Uterus (tissue), 4 donors: ENCODE measurements around the gene ZNF423. TPM values are rescaled to one million over a fixed set of nuclear protein-coding genes. Genes with fewer than 3 reads are reported as not detected.

Experiments
- DNase-seq, 2 donors: peaks; one replicate each; pipeline ENCODE4 v3.0.0-alpha.2; 2019 to 2020
- H3K27ac ChIP-seq, 2 donors: fragments of 200-600 bp; sonication (generic); 1 replicate in 1 of 2; 2 replicates in 1 of 2; pipeline ENCODE4 v1.5.1; 2016 to 2018
- H3K27me3 ChIP-seq, 2 donors: fragments of 200-600 bp; sonication (generic); one replicate each; pipeline ENCODE4 v1.5.1; 2018 to 2019; ENCODE audit warnings: control low read depth in 1 of 2
- H3K36me3 ChIP-seq, 2 donors: fragments of 200-600 bp; sonication (generic); one replicate each; pipeline ENCODE4 v1.5.1; 2019; ENCODE audit warnings: control low read depth in 1 of 2
- H3K4me1 ChIP-seq, 2 donors: fragments of 200-600 bp; sonication (generic); one replicate each; pipeline ENCODE4 v1.5.1; 2018 to 2019; ENCODE audit warnings: control low read depth in 1 of 2
- H3K4me3 ChIP-seq, 2 donors: fragments of 200-600 bp; sonication (generic); 1 replicate in 1 of 2; 2 replicates in 1 of 2; pipeline ENCODE4 v1.5.1; 2018 to 2019; ENCODE audit warnings: mild to moderate bottlenecking in 1 of 2
- H3K9me3 ChIP-seq, 2 donors: fragments of 200-600 bp; sonication (generic); one replicate each; pipeline ENCODE4 v1.5.1; 2019; ENCODE audit warnings: control low read depth in 1 of 2
- POLR2A ChIP-seq, 2 donors: fragments of 450-650 bp; IDR thresholded peaks; one replicate each; pipeline ENCODE4 v1.6.1; 2016; ENCODE audit warnings: antibody characterized with exemption in 2 of 2, mild to moderate bottlenecking in 1 of 2, moderate library complexity in 1 of 2
- intact Hi-C: fragments of 100-400 bp; cut with DNase I; formaldehyde crosslinking; loops from one replicate; pipeline ENCODE4 v1.15.1; 2023; ENCODE audit warnings: low total_unique reads
- total RNA-seq, 4 donors: library from RNA; depleted of rRNA in 3 of 4; stranded (reverse); fragments of >200 nt in 3 of 4; gene quantifications; one replicate each; pipeline versions ENCODE4 v1.1.0 to v1.2.4, GENCODE V29; 2014 to 2023
- TF ChIP-seq, protein P1 (sequence below), 4 experiments: fragments of 200-600 bp in 2 of 4; fragments of 450-650 bp in 2 of 4; sonication (generic) in 2 of 4; IDR thresholded peaks; one replicate each; pipeline ENCODE4 v1.5.1; 2016 to 2019; ENCODE audit warnings: antibody characterized with exemption in 4 of 4, mild to moderate bottlenecking in 2 of 4, moderate library complexity in 1 of 4
- donor health status: DM: yes; HTN: yes; CAD: no.

ZNF423 gene
- total RNA-seq, 4 donors from 2014 or later = 7.1 to 33.5 (median 14.7) TPM

GRCh38 chr16:49867234-49867633, 11.3 kb upstream of the ZNF423 start:
- no peak overlapping the region for H3K4me3 ChIP-seq
- no peaks in the 10 kb centered on the region for H3K9me3 ChIP-seq
- TF ChIP-seq, protein P1, sequence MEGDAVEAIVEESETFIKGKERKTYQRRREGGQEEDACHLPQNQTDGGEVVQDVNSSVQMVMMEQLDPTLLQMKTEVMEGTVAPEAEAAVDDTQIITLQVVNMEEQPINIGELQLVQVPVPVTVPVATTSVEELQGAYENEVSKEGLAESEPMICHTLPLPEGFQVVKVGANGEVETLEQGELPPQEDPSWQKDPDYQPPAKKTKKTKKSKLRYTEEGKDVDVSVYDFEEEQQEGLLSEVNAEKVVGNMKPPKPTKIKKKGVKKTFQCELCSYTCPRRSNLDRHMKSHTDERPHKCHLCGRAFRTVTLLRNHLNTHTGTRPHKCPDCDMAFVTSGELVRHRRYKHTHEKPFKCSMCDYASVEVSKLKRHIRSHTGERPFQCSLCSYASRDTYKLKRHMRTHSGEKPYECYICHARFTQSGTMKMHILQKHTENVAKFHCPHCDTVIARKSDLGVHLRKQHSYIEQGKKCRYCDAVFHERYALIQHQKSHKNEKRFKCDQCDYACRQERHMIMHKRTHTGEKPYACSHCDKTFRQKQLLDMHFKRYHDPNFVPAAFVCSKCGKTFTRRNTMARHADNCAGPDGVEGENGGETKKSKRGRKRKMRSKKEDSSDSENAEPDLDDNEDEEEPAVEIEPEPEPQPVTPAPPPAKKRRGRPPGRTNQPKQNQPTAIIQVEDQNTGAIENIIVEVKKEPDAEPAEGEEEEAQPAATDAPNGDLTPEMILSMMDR (IDR thresholded peaks at IDR 0.05) = no peak
- no peak for TF ChIP-seq POLR2A (IDR thresholded peaks at IDR 0.05)
- no peaks in the 10 kb centered on the region for H3K36me3 ChIP-seq
- intact Hi-C loops = no loop called here
- no peak overlapping the region for H3K27ac ChIP-seq
- H3K4me1 ChIP-seq = no peaks in the 10 kb centered on the region
- H3K27me3 ChIP-seq = no peaks in the 10 kb centered on the region
- no peak for DNase-seq

DNA sequence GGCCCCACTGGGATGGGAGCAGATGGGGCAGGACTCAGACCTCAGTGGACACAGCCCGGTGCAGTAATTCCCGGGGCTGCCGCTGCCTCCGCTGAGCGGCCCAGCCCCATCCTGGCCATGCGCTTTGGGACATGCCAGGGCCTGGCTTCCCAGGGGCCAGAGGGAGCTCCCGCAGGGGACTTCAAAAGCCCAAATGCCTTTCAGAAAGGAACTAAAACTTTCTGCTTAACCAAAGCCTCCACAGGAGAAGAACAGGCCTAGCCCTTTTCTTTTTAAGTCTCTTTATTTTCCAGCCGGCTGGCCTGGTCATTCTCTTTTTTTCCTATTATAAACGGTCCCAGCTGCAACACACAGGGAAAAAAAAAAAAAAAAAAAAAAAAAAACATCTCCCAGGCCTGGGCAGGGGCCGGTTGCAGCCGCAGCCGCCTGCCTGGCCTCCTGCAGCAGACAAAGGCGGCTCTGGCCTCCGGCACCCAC, 10.7 kb upstream of the ZNF423 start:
- no peaks in the 10 kb centered on the region for H3K4me1 ChIP-seq
- no peaks in the 10 kb centered on the region for H3K27me3 ChIP-seq
- no peaks in the 10 kb centered on the region for H3K9me3 ChIP-seq
- intact Hi-C loops = no loop called here
- H3K27ac ChIP-seq = no peak overlapping the region
- H3K36me3 ChIP-seq = no peaks in the 10 kb centered on the region
- TF ChIP-seq, protein P1 (IDR thresholded peaks at IDR 0.05) = no peak
- no peak for TF ChIP-seq POLR2A (IDR thresholded peaks at IDR 0.05)
- no peak for DNase-seq
- H3K4me3 ChIP-seq = no peak overlapping the region

DNA sequence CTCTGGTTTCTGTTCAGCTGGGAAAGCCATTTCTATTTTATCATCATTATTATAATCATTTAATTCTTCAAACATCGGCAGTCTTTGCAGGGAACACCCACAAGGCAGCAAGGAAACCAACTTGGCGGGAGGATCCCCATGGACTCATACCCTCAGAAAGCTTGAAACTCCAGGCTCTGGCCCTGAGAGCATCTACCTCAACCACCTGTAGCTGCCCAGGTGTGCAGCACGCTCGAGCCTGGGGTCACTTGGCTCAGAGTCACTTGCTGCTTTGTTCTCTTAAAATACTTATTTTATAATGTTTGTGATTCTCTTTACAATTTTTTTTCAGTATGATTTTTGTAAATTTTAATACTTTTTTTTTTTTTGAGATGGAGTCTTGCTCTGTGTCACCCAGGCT, 6.8 kb upstream of the ZNF423 start:
- H3K4me3 ChIP-seq = no peak overlapping the region
- H3K9me3 ChIP-seq = no peaks in the 10 kb centered on the region
- intact Hi-C loops = no loop called here
- H3K36me3 ChIP-seq = no peaks in the 10 kb centered on the region
- H3K4me1 ChIP-seq = peaks cover 0 to 2% of the 10 kb centered on the region in 2 donors
- no peaks in the 10 kb centered on the region for H3K27me3 ChIP-seq
- DNase-seq = no peak
- TF ChIP-seq, protein P1 (IDR thresholded peaks at IDR 0.05) = no peak
- TF ChIP-seq POLR2A (IDR thresholded peaks at IDR 0.05) = no peak
- no peak overlapping the region for H3K27ac ChIP-seq

GRCh38 chr16:49861299-49861698, 5.4 kb upstream of the ZNF423 start:
- Histone ChIP-seq H3K27ac (no peak overlapping the region), H3K9me3 (no peaks in the 10 kb centered on the region), H3K4me1 (peaks cover 0 to 6% of the 10 kb centered on the region in 2 donors), H3K36me3 (no peaks in the 10 kb centered on the region), H3K27me3 (no peaks in the 10 kb centered on the region), H3K4me3 (no peak overlapping the region)
- DNase-seq = no peak
- intact Hi-C loops = no loop called here
- TF ChIP-seq, protein P1 (IDR thresholded peaks at IDR 0.05) = no peak
- TF ChIP-seq POLR2A (IDR thresholded peaks at IDR 0.05) = no peak

GRCh38 chr16:49860593-49860992, 4.7 kb upstream of the ZNF423 start:
- Histone ChIP-seq H3K27me3 (no peaks in the 10 kb centered on the region), H3K36me3 (no peaks in the 10 kb centered on the region), H3K27ac (no peak overlapping the region), H3K4me3 (no peak overlapping the region), H3K4me1 (peaks cover 0 to 6% of the 10 kb centered on the region in 2 donors), H3K9me3 (no peaks in the 10 kb centered on the region)
- TF ChIP-seq, protein P1 (IDR thresholded peaks at IDR 0.05) = no peak
- intact Hi-C loops = no loop called here
- DNase-seq = no peak
